A673 (cell line): ENCODE measurements around the gene PCDHGA4.

Experiments
- EZH2 ChIP-seq: fragments of 200-600 bp; sonication (generic); IDR thresholded peaks from 2 replicates; pipeline ENCODE4 v1.6.1; 2017; ENCODE audit warnings: borderline replicate concordance, low read depth, mild to moderate bottlenecking, mixed read lengths, antibody characterized with exemption, low read length; ENCODE audit not compliant: poor library complexity, severe bottlenecking
- TF ChIP-seq, protein P1 (sequence below): fragments of 300-800, 200-600 bp; sonication (generic); conservative IDR thresholded peaks from 2 replicates; pipeline ENCODE4 v1.5.1; 2017; ENCODE audit warnings: low read depth, mild to moderate bottlenecking, antibody characterized with exemption, low read length, moderate library complexity, mixed read lengths

- TF ChIP-seq EZH2, result no peak
- TF ChIP-seq, protein P1, sequence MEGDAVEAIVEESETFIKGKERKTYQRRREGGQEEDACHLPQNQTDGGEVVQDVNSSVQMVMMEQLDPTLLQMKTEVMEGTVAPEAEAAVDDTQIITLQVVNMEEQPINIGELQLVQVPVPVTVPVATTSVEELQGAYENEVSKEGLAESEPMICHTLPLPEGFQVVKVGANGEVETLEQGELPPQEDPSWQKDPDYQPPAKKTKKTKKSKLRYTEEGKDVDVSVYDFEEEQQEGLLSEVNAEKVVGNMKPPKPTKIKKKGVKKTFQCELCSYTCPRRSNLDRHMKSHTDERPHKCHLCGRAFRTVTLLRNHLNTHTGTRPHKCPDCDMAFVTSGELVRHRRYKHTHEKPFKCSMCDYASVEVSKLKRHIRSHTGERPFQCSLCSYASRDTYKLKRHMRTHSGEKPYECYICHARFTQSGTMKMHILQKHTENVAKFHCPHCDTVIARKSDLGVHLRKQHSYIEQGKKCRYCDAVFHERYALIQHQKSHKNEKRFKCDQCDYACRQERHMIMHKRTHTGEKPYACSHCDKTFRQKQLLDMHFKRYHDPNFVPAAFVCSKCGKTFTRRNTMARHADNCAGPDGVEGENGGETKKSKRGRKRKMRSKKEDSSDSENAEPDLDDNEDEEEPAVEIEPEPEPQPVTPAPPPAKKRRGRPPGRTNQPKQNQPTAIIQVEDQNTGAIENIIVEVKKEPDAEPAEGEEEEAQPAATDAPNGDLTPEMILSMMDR, result no peak
These were observed 48.6 kb downstream of the PCDHGA4 start for GRCh38 chr5:141403387-141403786.
